Testis (tissue), 2 donors: ENCODE results near the gene SEC62.

Experiments
- CTCF ChIP-seq, 3 experiments: fragments of 450-650 bp in 2 of 3; fragments of 200-600 bp in 1 of 3; sonication (generic) in 1 of 3; IDR thresholded peaks; one replicate each; pipeline ENCODE4 v1.5.1; 2016 to 2019; ENCODE audit warnings: antibody characterized with exemption in 3 of 3, mild to moderate bottlenecking in 2 of 3, moderate library complexity in 1 of 3
- POLR2A ChIP-seq: fragments of 450-650 bp; IDR thresholded peaks from one replicate; pipeline ENCODE4 v1.6.1; 2017; ENCODE audit warnings: antibody characterized with exemption, mild to moderate bottlenecking, moderate library complexity

- no peak for TF ChIP-seq POLR2A
- no peak for TF ChIP-seq CTCF (IDR thresholded peaks at IDR 0.05)
These were observed 40.5 kb downstream of the SEC62 start for GRCh38 chr3:170007031-170007663.
